Measurements from ENCODE around the gene MARVELD2. TPM values are rescaled to one million over a fixed set of nuclear protein-coding genes. Genes with fewer than 3 reads are reported as not detected.
"Not testable (repeated sequence)": the region's sequence is repeated elsewhere in the genome, so short reads cannot be mapped to it uniquely, and the experiment has no call there.

MARVELD2 gene
- total RNA-seq, 1 donor from 2014 or later = 0.20 TPM

GRCh38 chr5:69449511-69449910 is 34.6 kb downstream of the MARVELD2 start:
- intact Hi-C loops (cut with micrococcal nuclease) = no loop called here

- intact Hi-C loops (cut with micrococcal nuclease) = no loop called here
Measured at GRCh38 chr5:69450116-69450515, 35.2 kb downstream of the MARVELD2 start.

GRCh38 chr5:69450527-69450926 is 35.6 kb downstream of the MARVELD2 start:
- intact Hi-C loops (cut with micrococcal nuclease) = not testable (repeated sequence)

- intact Hi-C loops (cut with micrococcal nuclease) = no loop called here
Measured at GRCh38 chr5:69451941-69452647, 37.2 kb downstream of the MARVELD2 start.

GRCh38 chr5:69453487-69453886 is 38.6 kb downstream of the MARVELD2 start:
- intact Hi-C loops (cut with micrococcal nuclease) = not testable (repeated sequence)

- intact Hi-C loops (cut with micrococcal nuclease) = no loop called here
Measured at GRCh38 chr5:69454460-69455249, 39.7 kb downstream of the MARVELD2 start.

- intact Hi-C loops (cut with micrococcal nuclease) = not testable (repeated sequence)
Measured at GRCh38 chr5:69455428-69455988, 40.6 kb downstream of the MARVELD2 start.

GRCh38 chr5:69462170-69462569 is 47.3 kb downstream of the MARVELD2 start:
- intact Hi-C loops (cut with micrococcal nuclease) = no loop called here

GRCh38 chr5:69466375-69466774 is 51.5 kb downstream of the MARVELD2 start:
- intact Hi-C loops (cut with micrococcal nuclease) = not testable (repeated sequence)

GRCh38 chr5:69467442-69468225 is 52.7 kb downstream of the MARVELD2 start:
- intact Hi-C loops (cut with micrococcal nuclease) = no loop called here

- intact Hi-C loops (cut with micrococcal nuclease) = no loop called here
Measured at GRCh38 chr5:69468631-69469030, 53.7 kb downstream of the MARVELD2 start.

- intact Hi-C loops (cut with micrococcal nuclease) = not testable (repeated sequence)
Measured at GRCh38 chr5:69471516-69471915, 56.6 kb downstream of the MARVELD2 start.

GRCh38 chr5:69472535-69473143 is 57.7 kb downstream of the MARVELD2 start:
- intact Hi-C loops (cut with micrococcal nuclease) = not testable (repeated sequence)

GRCh38 chr5:69477170-69477569 is 62.3 kb downstream of the MARVELD2 start:
- intact Hi-C loops (cut with micrococcal nuclease) = no loop called here

GRCh38 chr5:69478296-69478695 is 63.4 kb downstream of the MARVELD2 start:
- intact Hi-C loops (cut with micrococcal nuclease) = not testable (repeated sequence)

- intact Hi-C loops (cut with micrococcal nuclease) = no loop called here
Measured at GRCh38 chr5:69484891-69485290, 70.0 kb downstream of the MARVELD2 start.

- intact Hi-C loops (cut with micrococcal nuclease) = no loop called here
Measured at GRCh38 chr5:69485471-69485870, 70.6 kb downstream of the MARVELD2 start.

GRCh38 chr5:69489246-69489645 is 74.3 kb downstream of the MARVELD2 start:
- intact Hi-C loops (cut with micrococcal nuclease) = no loop called here

GRCh38 chr5:69491027-69491426 is 76.1 kb downstream of the MARVELD2 start:
- intact Hi-C loops (cut with micrococcal nuclease) = no loop called here

- intact Hi-C loops (cut with micrococcal nuclease) = no loop called here
Measured at GRCh38 chr5:69491838-69492390, 77.0 kb downstream of the MARVELD2 start.
